Body of pancreas (tissue), 4 donors: ENCODE results near the gene ADCY1. TPM values are rescaled to one million over a fixed set of nuclear protein-coding genes. Genes with fewer than 3 reads are reported as not detected.

Source experiments
- ATAC-seq: fragments of 150-250 bp; one replicate; pipeline ENCODE4 v1.9.1; 2016
- DNase-seq, 4 donors: peaks; one replicate each; pipeline ENCODE4 v3.0.0-alpha.2; 2019
- H3K27ac ChIP-seq, 4 donors: fragments of 200-600 bp; sonication (generic); 1 replicate in 3 of 4; 2 replicates in 1 of 4; pipeline versions ENCODE4 v1.5.1 to v1.6.1; 2016 to 2019; ENCODE audit warnings: mild to moderate bottlenecking in 1 of 4, mixed read lengths in 1 of 4, moderate library complexity in 1 of 4
- H3K27me3 ChIP-seq, 2 donors: fragments of 200-600 bp; sonication (generic); one replicate each; pipeline ENCODE4 v1.6.0; 2016; ENCODE audit warnings: mild to moderate bottlenecking in 1 of 2
- H3K36me3 ChIP-seq, 2 donors: fragments of 200-600 bp; sonication (generic); replicated peaks in 1 of 2; 2 replicates each; pipeline ENCODE4 v1.5.1; 2016; ENCODE audit warnings: low read depth in 2 of 2; ENCODE audit not compliant: insufficient read depth in 1 of 2
- H3K4me1 ChIP-seq: fragments of 200-600 bp; sonication (generic); one replicate; pipeline ENCODE4 v1.6.0; 2016
- H3K4me3 ChIP-seq, 2 donors: fragments of 200-600 bp; sonication (generic); 1 replicate in 1 of 2; 2 replicates in 1 of 2; pipeline ENCODE4 v1.5.1; 2016 to 2019
- H3K9me3 ChIP-seq, 3 donors: fragments of 200-600 bp; sonication (generic); 1 replicate in 2 of 3; 2 replicates in 1 of 3; pipeline ENCODE4 v1.5.1; 2016
- POLR2A ChIP-seq, 3 donors: fragments of 450-650 bp; IDR thresholded peaks; one replicate each; pipeline ENCODE4 v1.6.1; 2016; ENCODE audit warnings: antibody characterized with exemption in 3 of 3, mild to moderate bottlenecking in 2 of 3
- WGBS, 2 donors: methylation state at CpG; one replicate each; pipeline ENCODE4 v1.1.5; 2017; 5-methylcytosine and 5-hydroxymethylcytosine counted together
- intact Hi-C: fragments of 100-400 bp; cut with DNase I; formaldehyde crosslinking; loops from one replicate; pipeline ENCODE4 v1.15.1; 2023
- total RNA-seq, 2 donors: library from RNA; depleted of rRNA; stranded (reverse); fragments of >200 nt; gene quantifications; one replicate each; pipeline ENCODE4 v1.1.0, GENCODE V29; 2016
- TF ChIP-seq, protein P1 (sequence below), 7 experiments: fragments of 450-650 bp in 4 of 7; fragments of 200-600 bp in 3 of 7; sonication (generic) in 3 of 7; IDR thresholded peaks; one replicate each; pipeline ENCODE4 v1.5.1; 2016 to 2019; ENCODE audit warnings: antibody characterized with exemption in 7 of 7

The ADCY1 gene
- total RNA-seq, 2 donors from 2014 or later: 6.2 to 7.6 TPM

DNA sequence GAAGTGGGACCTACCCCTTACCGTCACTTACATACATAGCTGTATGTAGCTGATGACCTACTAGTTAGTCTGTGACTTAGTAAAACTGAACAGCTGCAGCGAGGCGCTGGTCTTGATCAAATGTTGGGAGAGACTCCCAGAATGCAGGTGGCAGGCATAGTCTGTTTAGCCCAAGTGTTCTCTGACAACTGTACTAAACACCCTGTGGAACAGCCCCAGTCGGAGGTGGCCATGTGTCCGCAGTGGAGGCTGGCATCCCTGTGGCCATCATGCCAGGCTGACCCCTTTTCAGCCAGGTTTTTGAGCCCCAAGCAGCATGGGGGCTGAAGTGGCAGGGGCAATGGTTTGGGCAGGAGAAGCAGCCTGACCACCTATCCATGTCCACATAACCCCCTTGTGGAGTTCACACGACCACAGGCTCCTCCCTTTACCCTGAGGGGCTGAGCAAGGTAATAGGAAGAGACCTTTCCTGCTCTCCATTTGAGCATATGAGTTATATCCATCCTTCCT lies 7.2 kb downstream of the ADCY1 start:
- Histone ChIP-seq H3K4me1 (no peaks in the 10 kb centered on the region), H3K36me3 (no peaks in the 10 kb centered on the region), H3K27me3 (no peaks in the 10 kb centered on the region), H3K27ac (no peak overlapping the region), H3K9me3 (no peaks in the 10 kb centered on the region), H3K4me3 (no peak overlapping the region)
- no peak for ATAC-seq
- WGBS, 2 donors: 73 to 83% methylated on average over 4 to 6 of the region's 6 CpGs
- TF ChIP-seq POLR2A (IDR thresholded peaks at IDR 0.05): no peak
- TF ChIP-seq, protein P1, sequence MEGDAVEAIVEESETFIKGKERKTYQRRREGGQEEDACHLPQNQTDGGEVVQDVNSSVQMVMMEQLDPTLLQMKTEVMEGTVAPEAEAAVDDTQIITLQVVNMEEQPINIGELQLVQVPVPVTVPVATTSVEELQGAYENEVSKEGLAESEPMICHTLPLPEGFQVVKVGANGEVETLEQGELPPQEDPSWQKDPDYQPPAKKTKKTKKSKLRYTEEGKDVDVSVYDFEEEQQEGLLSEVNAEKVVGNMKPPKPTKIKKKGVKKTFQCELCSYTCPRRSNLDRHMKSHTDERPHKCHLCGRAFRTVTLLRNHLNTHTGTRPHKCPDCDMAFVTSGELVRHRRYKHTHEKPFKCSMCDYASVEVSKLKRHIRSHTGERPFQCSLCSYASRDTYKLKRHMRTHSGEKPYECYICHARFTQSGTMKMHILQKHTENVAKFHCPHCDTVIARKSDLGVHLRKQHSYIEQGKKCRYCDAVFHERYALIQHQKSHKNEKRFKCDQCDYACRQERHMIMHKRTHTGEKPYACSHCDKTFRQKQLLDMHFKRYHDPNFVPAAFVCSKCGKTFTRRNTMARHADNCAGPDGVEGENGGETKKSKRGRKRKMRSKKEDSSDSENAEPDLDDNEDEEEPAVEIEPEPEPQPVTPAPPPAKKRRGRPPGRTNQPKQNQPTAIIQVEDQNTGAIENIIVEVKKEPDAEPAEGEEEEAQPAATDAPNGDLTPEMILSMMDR (IDR thresholded peaks at IDR 0.05): no peak
- intact Hi-C loops: no loop called here
- DNase-seq: no peak

DNA sequence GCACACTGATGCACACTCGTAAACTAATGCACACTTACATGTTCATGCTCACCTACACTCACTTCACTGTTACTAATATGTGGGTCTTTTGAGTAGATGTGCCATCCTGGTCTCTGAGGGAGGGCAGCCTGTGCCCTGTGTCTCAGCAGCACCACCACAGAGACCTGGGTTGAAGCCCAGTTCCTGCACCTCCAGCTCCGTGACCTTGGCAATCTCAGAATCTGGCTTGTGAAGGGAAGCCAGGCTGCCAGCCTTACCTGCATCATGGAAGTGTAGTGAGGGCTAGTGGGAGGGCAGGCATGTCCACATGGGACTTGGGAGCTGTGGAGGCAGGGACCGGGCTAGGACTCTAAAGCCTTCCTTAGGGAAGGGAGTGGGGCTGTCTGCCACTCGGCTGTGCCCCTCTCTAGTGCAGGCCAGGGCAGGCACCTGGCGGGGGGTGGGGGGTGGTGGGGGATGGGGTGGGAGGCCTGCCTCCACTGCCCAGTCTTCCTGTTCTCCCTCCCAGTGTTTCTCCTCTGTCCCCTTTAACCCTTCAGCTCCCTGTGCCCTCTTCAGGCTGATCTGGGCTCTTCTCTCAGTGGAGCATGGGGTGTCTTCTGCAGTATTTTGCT lies 8.1 kb downstream of the ADCY1 start:
- no peaks in the 10 kb centered on the region for H3K4me1 ChIP-seq
- ATAC-seq: no peak
- 38 to 41% methylated on average over 2 to 5 of the region's 5 CpGs for WGBS, 2 donors
- no peak overlapping the region for H3K4me3 ChIP-seq
- intact Hi-C loops: no loop called here
- H3K36me3 ChIP-seq: no peaks in the 10 kb centered on the region
- DNase-seq: peak in 3 of 4 donors; percentile 32 to 66 (median 59)
- no peaks in the 10 kb centered on the region for H3K9me3 ChIP-seq
- H3K27me3 ChIP-seq: no peaks in the 10 kb centered on the region
- no peak overlapping the region for H3K27ac ChIP-seq
- no peak for TF ChIP-seq POLR2A (IDR thresholded peaks at IDR 0.05)
- TF ChIP-seq, protein P1 (IDR thresholded peaks at IDR 0.05): no peak

DNA sequence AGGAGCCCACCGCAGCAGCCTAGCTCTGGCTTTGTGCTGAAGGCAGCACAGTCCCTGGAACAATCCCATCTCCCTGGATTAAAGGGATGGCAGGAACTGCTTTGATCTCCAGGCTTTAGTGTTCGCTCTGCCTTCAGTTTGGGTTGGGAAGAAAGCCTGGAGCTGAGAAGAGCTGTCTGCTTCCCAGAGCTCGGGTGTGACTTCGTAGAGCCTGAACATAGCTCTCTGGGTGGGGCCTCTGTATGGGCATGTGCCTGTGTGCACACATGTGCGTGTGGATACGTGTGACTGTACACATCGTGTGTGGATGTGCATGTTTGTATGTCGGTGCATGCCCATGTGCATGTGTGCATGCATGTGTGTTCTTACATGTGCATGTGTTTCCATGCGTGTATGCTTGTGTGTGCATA lies 8.7 kb downstream of the ADCY1 start:
- intact Hi-C loops: no loop called here
- WGBS, 2 donors: 71 to 73% methylated on average over 6 to 9 of the region's 9 CpGs

DNA sequence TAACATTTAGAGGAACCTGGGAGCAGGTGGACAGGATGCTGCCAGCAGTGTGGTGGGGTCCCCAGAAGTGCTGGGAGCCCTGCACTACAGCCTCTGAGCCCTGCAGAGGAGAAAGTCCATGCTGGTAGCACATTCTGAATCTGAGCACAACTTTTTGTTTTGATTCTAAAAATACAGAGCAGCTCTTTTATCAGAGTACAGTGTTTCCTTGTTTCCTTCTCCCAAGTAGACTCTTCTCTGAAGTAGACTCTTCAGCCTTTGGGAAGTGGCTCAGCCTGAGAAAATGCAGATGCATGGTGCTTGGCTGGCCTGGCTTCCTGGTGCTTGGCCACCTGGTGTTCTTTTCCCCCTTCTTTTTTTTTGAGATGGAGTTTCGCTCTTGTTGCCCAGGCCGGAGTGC lies 9.1 kb downstream of the ADCY1 start:
- ATAC-seq (no peak), DNase-seq (no peak)
- WGBS, 2 donors: 78 to 100% methylated on average over 2 of the region's 2 CpGs
- Histone ChIP-seq H3K36me3 (no peaks in the 10 kb centered on the region), H3K27me3 (no peaks in the 10 kb centered on the region), H3K27ac (no peak overlapping the region), H3K9me3 (no peaks in the 10 kb centered on the region), H3K4me3 (no peak overlapping the region), H3K4me1 (no peaks in the 10 kb centered on the region)
- TF ChIP-seq POLR2A (IDR thresholded peaks at IDR 0.05): no peak
- TF ChIP-seq, protein P1 (IDR thresholded peaks at IDR 0.05): no peak
- intact Hi-C loops: no loop called here

More for the DNA sequence above, 8.7 kb downstream of the ADCY1 start:
- ATAC-seq (no peak), DNase-seq (no peak)
- Histone ChIP-seq H3K36me3 (no peaks in the 10 kb centered on the region), H3K27ac (no peak overlapping the region), H3K9me3 (no peaks in the 10 kb centered on the region), H3K4me3 (no peak overlapping the region), H3K4me1 (no peaks in the 10 kb centered on the region), H3K27me3 (no peaks in the 10 kb centered on the region)
- TF ChIP-seq, protein P1 (IDR thresholded peaks at IDR 0.05): no peak
- no peak for TF ChIP-seq POLR2A (IDR thresholded peaks at IDR 0.05)
